Measurements from ENCODE around the gene IMPG1. TPM values are rescaled to one million over a fixed set of nuclear protein-coding genes. Genes with fewer than 3 reads are reported as not detected.
"Not testable (repeated sequence)": the region's sequence is repeated elsewhere in the genome, so short reads cannot be mapped to it uniquely, and the experiment has no call there.

Gene IMPG1
- total RNA-seq, 6 donors from 2014 or later, result not detected

DNA sequence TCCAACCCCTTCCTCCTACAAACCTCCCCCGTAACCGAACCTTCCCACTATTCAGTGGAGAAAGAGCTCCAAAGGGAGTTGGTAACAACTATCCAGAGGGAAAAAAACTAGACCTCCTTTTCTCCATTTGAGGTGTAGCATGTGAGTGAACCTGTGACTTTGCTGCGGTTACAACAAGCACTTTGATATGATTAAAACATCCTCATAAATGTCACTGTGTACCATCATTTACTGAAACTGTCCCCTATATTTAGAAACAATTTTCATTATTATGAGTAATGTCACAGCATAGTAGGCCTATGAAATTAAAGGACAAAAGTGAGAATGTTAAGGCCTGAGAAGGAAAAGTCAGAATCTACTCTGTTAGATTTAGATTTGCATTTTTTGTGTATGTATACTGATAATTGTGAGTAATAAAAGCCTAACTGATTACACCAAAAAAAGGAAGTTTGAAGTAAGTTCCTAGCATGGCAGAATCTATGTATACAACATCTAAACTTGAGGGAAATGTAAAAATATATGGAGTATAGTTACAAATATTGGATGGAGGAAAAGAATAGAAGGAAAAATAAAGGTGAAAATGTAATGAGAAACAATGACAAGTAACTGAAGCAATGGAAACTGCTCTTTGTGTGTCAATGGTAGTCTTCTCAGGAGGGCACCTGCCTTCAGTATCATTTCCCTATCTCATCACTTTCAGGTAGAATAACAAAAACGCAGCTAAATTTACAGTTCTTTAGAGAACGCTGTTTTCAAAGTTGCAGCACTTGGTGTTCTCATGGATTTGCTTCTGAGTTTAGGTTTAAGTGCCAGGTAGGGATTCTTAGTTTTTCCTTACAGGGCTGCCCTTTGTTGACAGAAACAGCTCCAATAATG lies 145.9 kb downstream of the IMPG1 start:
- Histone ChIP-seq H3K9me3 (no peaks in the 10 kb centered on the region), H3K4me1 (no peaks in the 10 kb centered on the region), H3K27ac (no peak overlapping the region), H3K4me3 (no peak overlapping the region), H3K36me3 (no peaks in the 10 kb centered on the region), H3K27me3 (no peaks in the 10 kb centered on the region)
- 86 to 95% methylated on average over 5 of the region's 5 CpGs for WGBS, 2 donors
- TF ChIP-seq POLR2AphosphoS5 (IDR thresholded peaks at IDR 0.05) (no peak), POLR2A (IDR thresholded peaks at IDR 0.05) (no peak), EP300 (IDR thresholded peaks at IDR 0.05) (no peak)
- TF ChIP-seq, protein P1, sequence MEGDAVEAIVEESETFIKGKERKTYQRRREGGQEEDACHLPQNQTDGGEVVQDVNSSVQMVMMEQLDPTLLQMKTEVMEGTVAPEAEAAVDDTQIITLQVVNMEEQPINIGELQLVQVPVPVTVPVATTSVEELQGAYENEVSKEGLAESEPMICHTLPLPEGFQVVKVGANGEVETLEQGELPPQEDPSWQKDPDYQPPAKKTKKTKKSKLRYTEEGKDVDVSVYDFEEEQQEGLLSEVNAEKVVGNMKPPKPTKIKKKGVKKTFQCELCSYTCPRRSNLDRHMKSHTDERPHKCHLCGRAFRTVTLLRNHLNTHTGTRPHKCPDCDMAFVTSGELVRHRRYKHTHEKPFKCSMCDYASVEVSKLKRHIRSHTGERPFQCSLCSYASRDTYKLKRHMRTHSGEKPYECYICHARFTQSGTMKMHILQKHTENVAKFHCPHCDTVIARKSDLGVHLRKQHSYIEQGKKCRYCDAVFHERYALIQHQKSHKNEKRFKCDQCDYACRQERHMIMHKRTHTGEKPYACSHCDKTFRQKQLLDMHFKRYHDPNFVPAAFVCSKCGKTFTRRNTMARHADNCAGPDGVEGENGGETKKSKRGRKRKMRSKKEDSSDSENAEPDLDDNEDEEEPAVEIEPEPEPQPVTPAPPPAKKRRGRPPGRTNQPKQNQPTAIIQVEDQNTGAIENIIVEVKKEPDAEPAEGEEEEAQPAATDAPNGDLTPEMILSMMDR (IDR thresholded peaks at IDR 0.05), result no peak
- ATAC-seq (ENCODE audit: low FRiP score in 2 of 2) (no peak), DNase-seq (no peak)

- H3K9me3 ChIP-seq, result no peaks in the 10 kb centered on the region
- no peaks in the 10 kb centered on the region for H3K4me1 ChIP-seq
- H3K27me3 ChIP-seq, result no peaks in the 10 kb centered on the region
- H3K36me3 ChIP-seq, result peaks cover 0 to 7% (median 0%) of the 10 kb centered on the region in 4 donors
- TF ChIP-seq POLR2AphosphoS5 (IDR thresholded peaks at IDR 0.05) (no peak), POLR2A (IDR thresholded peaks at IDR 0.05) (no peak), EP300 (IDR thresholded peaks at IDR 0.05) (no peak)
- TF ChIP-seq, protein P1 (IDR thresholded peaks at IDR 0.05), result no peak
- DNase-seq (no peak), ATAC-seq (ENCODE audit: low FRiP score in 2 of 2) (no peak)
- H3K4me3 ChIP-seq, result no peak overlapping the region
- H3K27ac ChIP-seq, result no peak overlapping the region
These were observed 150.2 kb downstream of the IMPG1 start for GRCh38 chr6:75922226-75922625.

DNA sequence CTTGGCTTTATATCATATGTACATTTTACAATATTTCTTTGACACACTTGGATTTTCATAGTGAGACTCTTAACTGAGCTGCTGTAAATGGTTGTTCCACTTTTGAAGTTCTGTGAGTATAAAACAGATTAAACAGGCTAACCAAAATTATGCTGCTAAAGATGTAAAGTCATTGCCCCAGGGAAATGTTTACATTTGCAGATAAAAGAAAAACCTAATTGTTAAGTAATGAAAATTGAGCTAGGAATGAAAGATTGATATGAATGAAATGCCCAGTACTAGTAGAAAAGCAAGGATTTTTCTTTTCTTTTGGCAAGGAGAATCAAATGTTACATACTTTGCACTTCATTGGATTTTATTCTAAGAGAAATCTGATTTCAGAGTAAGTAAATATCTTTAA lies 159.4 kb downstream of the IMPG1 start:
- Histone ChIP-seq H3K27me3 (no peaks in the 10 kb centered on the region), H3K4me3 (no peak overlapping the region), H3K36me3 (peaks cover 0 to 35% (median 9%) of the 10 kb centered on the region in 4 donors), H3K27ac (no peak overlapping the region), H3K4me1 (no peaks in the 10 kb centered on the region), H3K9me3 (no peaks in the 10 kb centered on the region)
- TF ChIP-seq EP300 (IDR thresholded peaks at IDR 0.05) (no peak), POLR2A (IDR thresholded peaks at IDR 0.05) (no peak)
- ATAC-seq (ENCODE audit: low FRiP score in 2 of 2) (no peak), DNase-seq (no peak)

DNA sequence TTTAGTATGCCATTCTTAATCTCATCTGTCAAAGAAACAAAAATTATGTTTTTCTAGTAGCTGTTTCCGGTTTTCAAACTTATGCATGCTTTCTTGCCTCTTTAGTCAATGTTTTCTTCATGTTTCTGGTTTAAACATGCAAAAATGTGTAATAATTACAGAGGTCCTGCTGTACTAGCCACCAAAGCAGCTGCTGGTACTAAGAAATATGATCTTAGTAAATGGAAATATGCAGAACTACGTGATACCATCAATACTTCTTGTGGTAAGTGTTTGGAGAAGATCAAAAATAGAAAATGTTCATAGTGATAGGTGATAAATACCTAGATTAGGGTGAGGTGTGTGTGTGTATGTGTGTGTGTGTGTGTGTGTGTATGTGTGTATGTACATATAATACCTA lies 165.0 kb downstream of the IMPG1 start:
- TF ChIP-seq POLR2AphosphoS5 (IDR thresholded peaks at IDR 0.05) (no peak), POLR2A (IDR thresholded peaks at IDR 0.05) (no peak), EP300 (IDR thresholded peaks at IDR 0.05) (no peak)
- TF ChIP-seq, protein P1 (IDR thresholded peaks at IDR 0.05), result no peak
- Histone ChIP-seq H3K36me3 (peaks cover 0 to 16% (median 0%) of the 10 kb centered on the region in 4 donors), H3K9me3 (no peaks in the 10 kb centered on the region), H3K4me1 (no peaks in the 10 kb centered on the region), H3K27me3 (no peaks in the 10 kb centered on the region), H3K4me3 (no peak overlapping the region), H3K27ac (no peak overlapping the region)
- DNase-seq (no peak), ATAC-seq (ENCODE audit: low FRiP score in 2 of 2) (no peak)
- WGBS, 2 donors, result 84 to 87% methylated on average over 2 of the region's 2 CpGs

- DNase-seq (no peak), ATAC-seq (ENCODE audit: low FRiP score in 2 of 2) (no peak)
- H3K36me3 ChIP-seq, result peaks cover 0 to 16% (median 0%) of the 10 kb centered on the region in 4 donors
- WGBS, 2 donors, result 78% methylated on average over 3 of the region's 3 CpGs
- H3K4me1 ChIP-seq, result no peaks in the 10 kb centered on the region
- H3K27ac ChIP-seq, result no peak overlapping the region
- H3K9me3 ChIP-seq, result no peaks in the 10 kb centered on the region
- TF ChIP-seq EP300 (IDR thresholded peaks at IDR 0.05), result no peak
- no peak for TF ChIP-seq POLR2AphosphoS5 (IDR thresholded peaks at IDR 0.05)
- TF ChIP-seq, protein P1 (IDR thresholded peaks at IDR 0.05), result no peak
- TF ChIP-seq POLR2A (IDR thresholded peaks at IDR 0.05), result no peak
- H3K27me3 ChIP-seq, result no peaks in the 10 kb centered on the region
- H3K4me3 ChIP-seq, result no peak overlapping the region
These were observed 165.6 kb downstream of the IMPG1 start for GRCh38 chr6:75906871-75907270.

GRCh38 chr6:75905129-75905528 lies 167.3 kb downstream of the IMPG1 start:
- 98 to 99% methylated on average over 10 to 14 of the region's 14 CpGs for WGBS, 2 donors
- H3K4me3 ChIP-seq; H3K4me1 ChIP-seq; H3K27me3 ChIP-seq; H3K27ac ChIP-seq; H3K9me3 ChIP-seq; DNase-seq; ATAC-seq (ENCODE audit: low FRiP score in 2 of 2): not testable (repeated sequence)
- peaks cover 0 to 16% (median 0%) of the 10 kb centered on the region in 4 donors for H3K36me3 ChIP-seq

GRCh38 chr6:75900216-75900615 lies 172.2 kb downstream of the IMPG1 start:
- not testable (repeated sequence) for H3K9me3 ChIP-seq; H3K4me3 ChIP-seq; H3K36me3 ChIP-seq; ATAC-seq (ENCODE audit: low FRiP score in 2 of 2); H3K27me3 ChIP-seq; DNase-seq; H3K4me1 ChIP-seq; H3K27ac ChIP-seq
- 94 to 100% methylated on average over 1 of the region's 1 CpG for WGBS, 2 donors

Data from upper lobe of left lung (tissue), 6 donors.